ENCODE results near the gene PLS3.

Gene PLS3

DNA sequence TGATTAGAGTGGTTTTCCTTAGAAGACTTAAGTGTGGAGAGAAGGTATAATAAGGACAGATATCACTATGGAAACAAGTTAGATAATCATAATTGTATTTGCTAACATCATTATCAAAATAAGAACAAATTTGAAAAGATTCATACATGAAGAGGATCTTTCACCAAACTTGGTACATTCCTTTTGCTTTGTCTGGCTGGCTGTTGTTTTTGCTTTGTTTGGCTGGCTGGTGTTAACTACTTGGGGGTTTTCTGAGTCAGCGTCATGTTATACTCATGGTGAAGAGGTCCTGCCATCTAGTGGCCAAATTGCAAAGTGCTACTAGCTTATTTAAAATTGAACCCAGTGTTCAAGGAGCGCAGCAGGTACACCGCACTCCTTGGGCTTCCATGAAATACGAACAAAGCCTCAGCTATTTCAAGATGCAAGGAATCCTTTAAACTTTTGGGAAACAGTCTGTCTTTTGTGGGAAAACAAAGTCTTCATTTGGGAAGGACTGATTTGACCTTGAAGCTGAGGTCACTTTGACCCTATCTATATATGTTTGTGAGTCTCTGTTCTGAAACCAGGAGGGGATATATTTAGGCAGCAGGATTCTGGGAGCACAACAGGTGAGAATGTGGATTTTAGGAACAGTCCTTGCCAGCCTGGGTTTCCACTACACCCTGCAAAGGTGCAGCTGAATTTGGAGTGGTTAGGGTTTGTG lies 129.7 kb downstream of the PLS3 start:
- peak; percentile 0 to 28 (median 4) for DNase-seq (ENCODE audit: low read depth in 4 of 4, low spot score in 1 of 4)

DNA sequence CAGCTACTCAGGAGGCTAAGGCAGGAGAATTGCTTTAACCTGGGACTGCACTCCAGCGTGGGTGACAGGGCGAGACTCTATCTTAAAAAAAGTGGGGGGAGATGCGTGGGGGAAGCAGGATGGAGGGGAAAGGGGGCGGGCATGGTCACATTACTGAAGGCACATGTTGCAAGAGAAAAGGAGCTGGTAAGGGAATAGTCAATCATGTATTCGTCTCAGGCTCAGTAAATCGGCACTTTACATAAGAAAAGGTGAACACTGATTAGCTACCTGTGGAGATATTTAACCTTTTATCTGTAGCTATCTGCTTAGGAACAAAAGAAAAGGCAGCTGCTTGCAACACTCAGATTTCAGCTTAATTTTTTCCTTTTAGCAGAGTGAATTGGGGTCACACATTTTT lies 132.5 kb downstream of the PLS3 start:
- no peak for DNase-seq (ENCODE audit: low read depth in 4 of 4, low spot score in 1 of 4)

DNA sequence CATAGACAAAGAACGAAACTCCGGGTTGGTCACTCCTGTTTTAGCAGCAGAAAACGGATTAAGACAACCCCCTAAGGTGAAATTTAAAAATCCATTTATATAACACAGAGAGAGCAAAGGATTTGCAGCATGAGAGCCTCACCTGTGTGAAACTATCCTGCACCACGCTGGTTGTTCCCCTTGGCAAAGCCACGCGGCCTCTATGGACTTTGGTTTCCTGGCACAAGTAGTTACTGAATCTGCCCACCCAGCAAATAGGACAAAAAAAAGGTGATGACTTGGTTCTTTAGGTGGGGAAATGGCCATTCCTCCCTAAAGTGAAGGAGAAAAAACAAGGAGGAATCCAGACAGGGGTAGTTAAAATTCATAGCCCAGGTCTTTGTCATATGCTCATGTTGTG lies 133.1 kb downstream of the PLS3 start:
- DNase-seq (ENCODE audit: low read depth in 4 of 4, low spot score in 1 of 4) = no peak

DNA sequence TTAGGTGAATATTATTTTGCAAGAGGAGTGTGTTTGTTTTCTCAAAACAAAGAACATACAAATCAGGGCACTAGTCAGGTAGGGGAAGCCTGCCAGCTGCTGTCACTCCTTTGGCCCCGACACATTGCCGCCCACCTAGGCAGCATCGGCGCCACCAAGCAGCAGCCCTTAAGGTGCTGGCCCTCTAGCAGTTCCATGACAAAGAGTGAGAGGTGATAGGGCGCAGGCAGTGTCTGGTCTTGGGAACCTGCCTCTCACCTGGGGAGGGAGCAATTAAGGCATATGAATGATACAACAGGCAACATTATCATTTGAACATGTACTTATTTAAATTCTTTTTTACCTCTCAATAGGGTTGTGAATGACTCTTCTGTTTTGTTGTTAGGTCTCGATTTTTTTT lies 135.1 kb downstream of the PLS3 start:
- no peak for DNase-seq (ENCODE audit: low read depth in 4 of 4, low spot score in 1 of 4)

DNA sequence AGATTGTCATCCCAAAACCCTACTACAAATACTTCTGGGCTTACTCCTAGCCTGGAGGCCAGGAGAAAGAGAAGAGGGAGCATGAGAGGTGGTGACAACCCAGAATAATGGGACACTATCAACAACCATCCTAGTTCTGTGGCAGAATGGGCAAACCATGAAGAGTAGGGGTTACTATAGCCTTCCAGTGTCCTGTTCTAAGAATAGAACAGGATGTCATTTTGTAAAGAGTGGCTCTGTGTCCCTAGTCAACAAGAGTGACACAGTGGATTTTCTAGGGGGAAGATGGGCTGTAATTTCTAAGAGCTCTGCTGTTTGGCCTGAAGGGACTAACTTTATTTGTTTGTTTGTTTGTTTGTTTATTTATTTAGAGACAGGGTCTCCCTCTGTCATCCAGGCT lies 136.0 kb downstream of the PLS3 start:
- no peak for DNase-seq (ENCODE audit: low read depth in 4 of 4, low spot score in 1 of 4)

DNA sequence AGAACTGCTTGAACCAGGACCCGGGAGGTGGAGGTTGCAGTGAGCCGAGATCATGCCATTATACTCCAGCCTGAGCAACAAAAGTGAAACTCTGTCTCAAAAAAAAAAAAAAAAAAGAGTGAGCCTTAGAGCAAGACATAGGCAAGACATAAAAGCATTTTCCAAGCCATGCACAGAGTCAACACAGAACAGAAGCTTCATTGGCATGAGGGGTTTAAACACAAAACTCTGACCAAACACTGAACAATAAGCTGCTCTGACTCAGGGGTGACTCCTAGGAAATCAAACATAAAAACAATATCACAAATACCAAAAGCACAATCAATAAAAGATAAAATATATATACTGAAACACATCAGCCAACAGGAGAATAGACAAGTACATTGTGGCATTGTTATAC lies 136.8 kb downstream of the PLS3 start:
- no peak for DNase-seq (ENCODE audit: low read depth in 4 of 4, low spot score in 1 of 4)

Measured in stimulated activated CD4-positive, alpha-beta T cell treated with anti-CD3 and anti-CD28 coated beads, Interleukin-1b, Interleukin-23, amount 100 ng/mL, for 24 hours (primary cell).